WTC11 (cell line): ENCODE results near the gene ADAM12. TPM values are rescaled to one million over a fixed set of nuclear protein-coding genes. Genes with fewer than 3 reads are reported as not detected.

Experiments
- ATAC-seq: fragments of 200-7000 bp; cut with Tn5 transposase; 2 replicates; pipeline ENCODE4 v1.10.0; 2021; ENCODE audit warnings: mild to moderate bottlenecking, moderate library complexity
- CTCF ChIA-PET: fragments of 300-600 bp; sonication (Branson Sonifier 250); formaldehyde crosslinking; loops from one replicate; lab custom pipeline; 2021; ENCODE audit warnings: antibody characterized with exemption; lab: Charles Lee
- POLR2A ChIA-PET: fragments of 350-600 bp; sonication (Branson Sonifier 250); formaldehyde crosslinking; loops from one replicate; lab custom pipeline; 2021; ENCODE audit warnings: antibody characterized with exemption; lab: Charles Lee
- DNase-seq: peaks from one replicate; pipeline ENCODE4 v3.0.0; 2021; ENCODE audit warnings: low spot score
- H3K27ac Mint-ChIP-seq: 2 replicates; pipeline ENCODE4 v1.8.0; 2021; ENCODE audit warnings: mixed read lengths
- H3K27me3 Mint-ChIP-seq: 2 replicates; pipeline ENCODE4 v1.8.0; 2021; ENCODE audit warnings: low read depth, mild to moderate bottlenecking, moderate library complexity, mixed read lengths
- H3K36me3 Mint-ChIP-seq: 2 replicates; pipeline ENCODE4 v1.8.0; 2021; ENCODE audit warnings: mixed read lengths
- H3K4me1 Mint-ChIP-seq: 2 replicates; pipeline ENCODE4 v1.8.0; 2022; ENCODE audit warnings: mixed read lengths
- H3K4me3 Mint-ChIP-seq: 2 replicates; pipeline ENCODE4 v1.8.0; 2021; ENCODE audit warnings: mild to moderate bottlenecking, moderate library complexity, mixed read lengths
- H3K9me3 Mint-ChIP-seq: 2 replicates; pipeline ENCODE4 v1.8.0; 2021; ENCODE audit warnings: mixed read lengths
- ATF1 ChIP-seq: sonication (generic); formaldehyde crosslinking; IDR thresholded peaks from 2 replicates; pipeline ENCODE4 v1.8.1; 2023; ENCODE audit warnings: mild to moderate bottlenecking, moderate library complexity, missing genetic modification reagents
- CBFB ChIP-seq: sonication (generic); formaldehyde crosslinking; IDR thresholded peaks from 2 replicates; pipeline ENCODE4 v1.8.1; 2022; ENCODE audit warnings: mild to moderate bottlenecking, low read depth, missing genetic modification reagents
- CREB1 ChIP-seq: sonication (generic); formaldehyde crosslinking; IDR thresholded peaks from 2 replicates; pipeline ENCODE4 v1.8.0; 2023; ENCODE audit warnings: mild to moderate bottlenecking, missing genetic modification reagents
- CREM ChIP-seq: sonication (generic); formaldehyde crosslinking; IDR thresholded peaks from 2 replicates; pipeline ENCODE4 v1.8.1; 2022; ENCODE audit warnings: mild to moderate bottlenecking, missing genetic modification reagents, moderate library complexity
- GABPB1 ChIP-seq: sonication (generic); formaldehyde crosslinking; IDR thresholded peaks from 2 replicates; pipeline ENCODE4 v1.8.1; 2023; ENCODE audit warnings: mild to moderate bottlenecking, missing genetic modification reagents
- GRHL2 ChIP-seq: fragments of 250-450 bp; sonication (Bioruptor Pico); IDR thresholded peaks from 2 replicates; pipeline ENCODE4 v1.8.0; 2022; ENCODE audit warnings: mild to moderate bottlenecking, moderate library complexity; ENCODE audit not compliant: insufficient replicate concordance, severe bottlenecking
- IRF2 ChIP-seq: sonication (generic); formaldehyde crosslinking; IDR thresholded peaks from 2 replicates; pipeline ENCODE4 v1.8.0; 2022; ENCODE audit warnings: low read depth, missing genetic modification reagents, borderline replicate concordance
- JUN ChIP-seq: sonication (generic); formaldehyde crosslinking; IDR thresholded peaks from 2 replicates; pipeline ENCODE4 v1.8.0; 2023; ENCODE audit warnings: mild to moderate bottlenecking, missing genetic modification reagents
- NFATC4 ChIP-seq: fragments of 250-450 bp; sonication (Bioruptor Pico); IDR thresholded peaks from 2 replicates; pipeline ENCODE4 v1.9.0; 2021; ENCODE audit warnings: mild to moderate bottlenecking
- OVOL2 ChIP-seq: fragments of 250-450 bp; sonication (Bioruptor Pico); IDR thresholded peaks from 2 replicates; pipeline ENCODE4 v1.9.0; 2021; ENCODE audit warnings: mild to moderate bottlenecking, borderline replicate concordance
- PRRX2 ChIP-seq: fragments of 250-450 bp; sonication (Bioruptor Pico); IDR thresholded peaks from 2 replicates; pipeline ENCODE4 v1.8.0; 2021; ENCODE audit warnings: mild to moderate bottlenecking
- SMAD4 ChIP-seq: sonication (generic); formaldehyde crosslinking; IDR thresholded peaks from 2 replicates; pipeline ENCODE4 v1.8.0; 2022; ENCODE audit warnings: mild to moderate bottlenecking, missing genetic modification reagents
- ZBTB21 ChIP-seq: sonication (generic); formaldehyde crosslinking; IDR thresholded peaks from 2 replicates; pipeline ENCODE4 v1.8.1; 2023; ENCODE audit warnings: mild to moderate bottlenecking, missing genetic modification reagents, borderline replicate concordance
- ZNF219 ChIP-seq: sonication (generic); formaldehyde crosslinking; IDR thresholded peaks from 2 replicates; pipeline ENCODE4 v1.8.0; 2023; ENCODE audit warnings: missing genetic modification reagents, mild to moderate bottlenecking, borderline replicate concordance
- total RNA-seq: library from RNA; stranded (reverse); gene quantifications from 3 replicates; pipeline ENCODE4 v1.2.3, GENCODE V29; 2021
- TF ChIP-seq, protein P1 (sequence below): sonication (generic); formaldehyde crosslinking; IDR thresholded peaks from 2 replicates; pipeline ENCODE4 v1.8.0; 2023; ENCODE audit warnings: missing genetic modification reagents, mild to moderate bottlenecking, borderline replicate concordance
- TF ChIP-seq, protein P2 (sequence below): sonication (generic); formaldehyde crosslinking; IDR thresholded peaks from 2 replicates; pipeline ENCODE4 v1.8.1; 2022; ENCODE audit warnings: missing genetic modification reagents, borderline replicate concordance
- TF ChIP-seq, protein P3 (sequence below): sonication (generic); formaldehyde crosslinking; IDR thresholded peaks from 2 replicates; pipeline ENCODE4 v1.8.1; 2022; ENCODE audit warnings: mild to moderate bottlenecking, missing genetic modification reagents, moderate library complexity, borderline replicate concordance
- TF ChIP-seq, protein P4 (sequence below): sonication (generic); formaldehyde crosslinking; IDR thresholded peaks from 2 replicates; pipeline ENCODE4 v1.8.1; 2023; ENCODE audit warnings: mild to moderate bottlenecking, missing genetic modification reagents, moderate library complexity
- TF ChIP-seq, protein P5 (sequence below): sonication (generic); formaldehyde crosslinking; IDR thresholded peaks from 2 replicates; pipeline ENCODE4 v1.8.0; 2022; ENCODE audit warnings: mild to moderate bottlenecking, missing genetic modification reagents

The ADAM12 gene
- total RNA-seq, 1 experiment from 2014 or later = 0.22 TPM

DNA sequence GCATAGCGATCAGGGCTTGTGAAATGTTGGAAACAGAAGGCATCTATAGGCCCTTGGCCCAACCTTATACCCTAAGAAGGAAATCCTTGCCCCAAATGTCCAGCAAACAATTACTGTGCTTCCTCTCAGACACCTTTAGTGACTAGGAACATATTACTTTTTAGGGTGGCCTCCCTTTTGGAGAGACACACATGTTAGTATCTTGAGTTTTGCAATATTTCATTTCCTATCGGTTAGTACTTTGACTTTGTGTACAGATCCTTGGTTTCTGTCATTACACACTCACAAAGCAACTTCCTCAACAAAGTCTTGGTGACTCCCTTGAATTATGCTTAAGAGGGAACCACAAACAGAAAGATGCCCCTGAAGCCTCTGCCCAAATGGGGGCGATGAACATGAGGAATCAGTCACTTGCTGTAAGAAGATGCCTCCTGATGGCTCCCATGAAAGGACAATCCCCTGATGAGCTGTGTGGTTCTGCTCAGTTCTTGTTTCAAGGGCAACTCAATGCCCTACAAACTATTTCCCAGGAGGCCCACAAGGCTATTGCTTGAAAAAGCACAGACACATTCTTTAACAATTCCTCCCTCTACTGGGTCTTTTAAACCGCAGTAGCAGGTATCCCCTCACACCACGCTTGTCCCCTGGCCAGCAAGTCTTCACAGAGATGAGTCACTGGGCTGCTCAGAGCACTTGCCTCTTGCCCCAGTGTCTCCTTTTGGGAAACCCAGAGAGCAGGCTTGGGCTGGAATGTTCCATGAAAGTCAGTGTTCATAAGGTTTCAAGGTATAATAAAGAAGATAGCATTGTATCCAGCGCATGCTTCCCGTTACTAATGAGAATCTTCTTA lies 295.7 kb downstream of the ADAM12 start:
- no peaks in the 10 kb centered on the region for H3K36me3 Mint-ChIP-seq
- no peak overlapping the region for H3K4me3 Mint-ChIP-seq
- H3K27ac Mint-ChIP-seq = no peak overlapping the region
- no peaks in the 10 kb centered on the region for H3K4me1 Mint-ChIP-seq
- ChIA-PET CTCF (no interaction called here), POLR2A (no interaction called here)
- TF ChIP-seq, protein P1, sequence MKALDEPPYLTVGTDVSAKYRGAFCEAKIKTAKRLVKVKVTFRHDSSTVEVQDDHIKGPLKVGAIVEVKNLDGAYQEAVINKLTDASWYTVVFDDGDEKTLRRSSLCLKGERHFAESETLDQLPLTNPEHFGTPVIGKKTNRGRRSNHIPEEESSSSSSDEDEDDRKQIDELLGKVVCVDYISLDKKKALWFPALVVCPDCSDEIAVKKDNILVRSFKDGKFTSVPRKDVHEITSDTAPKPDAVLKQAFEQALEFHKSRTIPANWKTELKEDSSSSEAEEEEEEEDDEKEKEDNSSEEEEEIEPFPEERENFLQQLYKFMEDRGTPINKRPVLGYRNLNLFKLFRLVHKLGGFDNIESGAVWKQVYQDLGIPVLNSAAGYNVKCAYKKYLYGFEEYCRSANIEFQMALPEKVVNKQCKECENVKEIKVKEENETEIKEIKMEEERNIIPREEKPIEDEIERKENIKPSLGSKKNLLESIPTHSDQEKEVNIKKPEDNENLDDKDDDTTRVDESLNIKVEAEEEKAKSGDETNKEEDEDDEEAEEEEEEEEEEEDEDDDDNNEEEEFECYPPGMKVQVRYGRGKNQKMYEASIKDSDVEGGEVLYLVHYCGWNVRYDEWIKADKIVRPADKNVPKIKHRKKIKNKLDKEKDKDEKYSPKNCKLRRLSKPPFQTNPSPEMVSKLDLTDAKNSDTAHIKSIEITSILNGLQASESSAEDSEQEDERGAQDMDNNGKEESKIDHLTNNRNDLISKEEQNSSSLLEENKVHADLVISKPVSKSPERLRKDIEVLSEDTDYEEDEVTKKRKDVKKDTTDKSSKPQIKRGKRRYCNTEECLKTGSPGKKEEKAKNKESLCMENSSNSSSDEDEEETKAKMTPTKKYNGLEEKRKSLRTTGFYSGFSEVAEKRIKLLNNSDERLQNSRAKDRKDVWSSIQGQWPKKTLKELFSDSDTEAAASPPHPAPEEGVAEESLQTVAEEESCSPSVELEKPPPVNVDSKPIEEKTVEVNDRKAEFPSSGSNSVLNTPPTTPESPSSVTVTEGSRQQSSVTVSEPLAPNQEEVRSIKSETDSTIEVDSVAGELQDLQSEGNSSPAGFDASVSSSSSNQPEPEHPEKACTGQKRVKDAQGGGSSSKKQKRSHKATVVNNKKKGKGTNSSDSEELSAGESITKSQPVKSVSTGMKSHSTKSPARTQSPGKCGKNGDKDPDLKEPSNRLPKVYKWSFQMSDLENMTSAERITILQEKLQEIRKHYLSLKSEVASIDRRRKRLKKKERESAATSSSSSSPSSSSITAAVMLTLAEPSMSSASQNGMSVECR (CRISPR knock-in tag) = no peak
- no peak for TF ChIP-seq CREB1 (CRISPR knock-in tag)
- TF ChIP-seq, protein P2, sequence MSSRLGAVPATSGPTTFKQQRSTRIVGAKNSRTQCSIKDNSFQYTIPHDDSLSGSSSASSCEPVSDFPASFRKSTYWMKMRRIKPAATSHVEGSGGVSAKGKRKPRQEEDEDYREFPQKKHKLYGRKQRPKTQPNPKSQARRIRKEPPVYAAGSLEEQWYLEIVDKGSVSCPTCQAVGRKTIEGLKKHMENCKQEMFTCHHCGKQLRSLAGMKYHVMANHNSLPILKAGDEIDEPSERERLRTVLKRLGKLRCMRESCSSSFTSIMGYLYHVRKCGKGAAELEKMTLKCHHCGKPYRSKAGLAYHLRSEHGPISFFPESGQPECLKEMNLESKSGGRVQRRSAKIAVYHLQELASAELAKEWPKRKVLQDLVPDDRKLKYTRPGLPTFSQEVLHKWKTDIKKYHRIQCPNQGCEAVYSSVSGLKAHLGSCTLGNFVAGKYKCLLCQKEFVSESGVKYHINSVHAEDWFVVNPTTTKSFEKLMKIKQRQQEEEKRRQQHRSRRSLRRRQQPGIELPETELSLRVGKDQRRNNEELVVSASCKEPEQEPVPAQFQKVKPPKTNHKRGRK (CRISPR knock-in tag) = no peak
- TF ChIP-seq PRRX2 = no peak
- TF ChIP-seq, protein P3, sequence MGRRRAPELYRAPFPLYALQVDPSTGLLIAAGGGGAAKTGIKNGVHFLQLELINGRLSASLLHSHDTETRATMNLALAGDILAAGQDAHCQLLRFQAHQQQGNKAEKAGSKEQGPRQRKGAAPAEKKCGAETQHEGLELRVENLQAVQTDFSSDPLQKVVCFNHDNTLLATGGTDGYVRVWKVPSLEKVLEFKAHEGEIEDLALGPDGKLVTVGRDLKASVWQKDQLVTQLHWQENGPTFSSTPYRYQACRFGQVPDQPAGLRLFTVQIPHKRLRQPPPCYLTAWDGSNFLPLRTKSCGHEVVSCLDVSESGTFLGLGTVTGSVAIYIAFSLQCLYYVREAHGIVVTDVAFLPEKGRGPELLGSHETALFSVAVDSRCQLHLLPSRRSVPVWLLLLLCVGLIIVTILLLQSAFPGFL (CRISPR knock-in tag) = no peak
- TF ChIP-seq OVOL2 (CRISPR knock-in tag) = no peak
- TF ChIP-seq NFATC4 (CRISPR knock-in tag) = no peak
- TF ChIP-seq ZBTB21 = no peak
- TF ChIP-seq ZNF219 (CRISPR knock-in tag) = no peak
- no peak for TF ChIP-seq GRHL2
- TF ChIP-seq CREM (CRISPR knock-in tag) = no peak
- no peak for TF ChIP-seq SMAD4 (CRISPR knock-in tag)
- TF ChIP-seq GABPB1 (CRISPR knock-in tag) = no peak
- TF ChIP-seq ATF1 = no peak
- TF ChIP-seq, protein P4, sequence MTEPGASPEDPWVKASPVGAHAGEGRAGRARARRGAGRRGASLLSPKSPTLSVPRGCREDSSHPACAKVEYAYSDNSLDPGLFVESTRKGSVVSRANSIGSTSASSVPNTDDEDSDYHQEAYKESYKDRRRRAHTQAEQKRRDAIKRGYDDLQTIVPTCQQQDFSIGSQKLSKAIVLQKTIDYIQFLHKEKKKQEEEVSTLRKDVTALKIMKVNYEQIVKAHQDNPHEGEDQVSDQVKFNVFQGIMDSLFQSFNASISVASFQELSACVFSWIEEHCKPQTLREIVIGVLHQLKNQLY (CRISPR knock-in tag) = no peak
- TF ChIP-seq JUN (CRISPR knock-in tag) = no peak
- TF ChIP-seq, protein P5, sequence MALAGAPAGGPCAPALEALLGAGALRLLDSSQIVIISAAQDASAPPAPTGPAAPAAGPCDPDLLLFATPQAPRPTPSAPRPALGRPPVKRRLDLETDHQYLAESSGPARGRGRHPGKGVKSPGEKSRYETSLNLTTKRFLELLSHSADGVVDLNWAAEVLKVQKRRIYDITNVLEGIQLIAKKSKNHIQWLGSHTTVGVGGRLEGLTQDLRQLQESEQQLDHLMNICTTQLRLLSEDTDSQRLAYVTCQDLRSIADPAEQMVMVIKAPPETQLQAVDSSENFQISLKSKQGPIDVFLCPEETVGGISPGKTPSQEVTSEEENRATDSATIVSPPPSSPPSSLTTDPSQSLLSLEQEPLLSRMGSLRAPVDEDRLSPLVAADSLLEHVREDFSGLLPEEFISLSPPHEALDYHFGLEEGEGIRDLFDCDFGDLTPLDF (CRISPR knock-in tag) = no peak
- TF ChIP-seq IRF2 = no peak
- no peak for TF ChIP-seq CBFB (CRISPR knock-in tag)
- DNase-seq (no peak), ATAC-seq (no peak)
- H3K9me3 Mint-ChIP-seq = peaks cover 8% of the 10 kb centered on the region
- H3K27me3 Mint-ChIP-seq = no peaks in the 10 kb centered on the region; the same call in 1 of the 2 replicates
